HG03575 (cell line): ENCODE data around the gene DVL3.

ENCODE experiments used
- ATAC-seq: cut with Tn5 transposase; IDR thresholded peaks from one replicate; pipeline ENCODE4 v1.9.1; 2021; ENCODE audit not compliant: unreplicated experiment, insufficient number of reproducible peaks, low FRiP score; ENCODE audit errors: extremely low read depth

The DVL3 gene

GRCh38 chr3:184174646-184175492 lies 19.7 kb downstream of the DVL3 start, which contains the start of gene AP2M1:
Gene AP2M1 (plus strand): TSS chr3:184174855. CDS start chr3:184176994, 2,139 bp downstream.
- peak; percentile 85 for ATAC-seq

GRCh38 chr3:184175506-184175905 lies 20.3 kb downstream of the DVL3 start:
- no peak for ATAC-seq

GRCh38 chr3:184175981-184176376 lies 20.8 kb downstream of the DVL3 start:
- no peak for ATAC-seq

GRCh38 chr3:184176377-184177330 lies 21.5 kb downstream of the DVL3 start:
- no peak for ATAC-seq

- no peak for ATAC-seq
Measured at GRCh38 chr3:184177331-184177731, 22.2 kb downstream of the DVL3 start.

- no peak for ATAC-seq
Measured at GRCh38 chr3:184177767-184178306, 22.7 kb downstream of the DVL3 start.

- ATAC-seq: no peak
Measured at GRCh38 chr3:184178521-184179138, 23.5 kb downstream of the DVL3 start.

GRCh38 chr3:184180165-184180564 lies 25.0 kb downstream of the DVL3 start:
- ATAC-seq: no peak

GRCh38 chr3:184181596-184181995 lies 26.4 kb downstream of the DVL3 start:
- no peak for ATAC-seq

GRCh38 chr3:184183679-184184078 lies 28.5 kb downstream of the DVL3 start:
- ATAC-seq: no peak

GRCh38 chr3:184184546-184185230 lies 29.5 kb downstream of the DVL3 start:
- no peak for ATAC-seq

GRCh38 chr3:184185461-184186183 lies 30.4 kb downstream of the DVL3 start:
- peak; percentile 63 for ATAC-seq

- ATAC-seq: no peak
Measured at GRCh38 chr3:184186184-184186901, 31.2 kb downstream of the DVL3 start, which contains the start of gene ABCF3. Gene ABCF3 (plus strand): TSS chr3:184186199. CDS start chr3:184186208, 9 bp downstream.

GRCh38 chr3:184186902-184187207 lies 31.7 kb downstream of the DVL3 start:
- no peak for ATAC-seq

GRCh38 chr3:184188080-184188479 lies 32.9 kb downstream of the DVL3 start:
- no peak for ATAC-seq

- ATAC-seq: no peak
Measured at GRCh38 chr3:184189421-184189820, 34.2 kb downstream of the DVL3 start.

GRCh38 chr3:184192889-184193288 lies 37.7 kb downstream of the DVL3 start:
- no peak for ATAC-seq
